ENCODE measurements around the gene UBE2H.

Gene UBE2H

DNA sequence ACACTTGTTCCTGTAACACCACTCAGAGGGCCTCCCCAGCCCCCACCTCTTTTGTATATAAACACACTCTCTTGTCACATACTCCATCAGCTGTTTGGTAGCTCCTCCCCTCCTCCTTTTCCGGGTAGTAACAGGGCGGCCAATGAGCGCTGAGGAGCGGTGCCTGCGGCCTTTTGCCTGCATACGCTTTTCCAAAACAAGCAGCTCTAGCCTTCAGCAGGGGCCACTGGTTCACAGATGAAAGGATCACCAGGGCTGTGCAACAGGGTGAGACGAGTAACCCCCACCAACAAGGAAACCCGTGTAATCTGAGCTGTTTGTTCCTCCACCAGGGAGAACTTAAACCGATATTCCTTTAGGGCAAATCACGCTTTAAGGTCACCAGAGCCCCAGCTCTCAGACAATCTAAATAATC is 3.9 kb downstream of the UBE2H start:
- peak overlapping the region; percentile 84 for H3K27ac ChIP-seq
- H3K36me3 ChIP-seq, result no peaks in the 10 kb centered on the region; the same call in 1 of the 2 replicates
- peak overlapping the region; percentile 77 for H3K4me3 ChIP-seq (ENCODE audit: low read depth, low read length)
- no peaks in the 10 kb centered on the region for H3K27me3 ChIP-seq (ENCODE audit: insufficient read depth, low read depth, severe bottlenecking)
- DNase-seq, result peak; percentile 94
- H3K9me3 ChIP-seq (ENCODE audit: severe bottlenecking), result no peaks in the 10 kb centered on the region
- TF ChIP-seq CTCF (IDR thresholded peaks at IDR 0.05; ENCODE audit: low read depth, low read length), result no peak

- no peak overlapping the region for H3K4me3 ChIP-seq (ENCODE audit: low read depth, low read length)
- no peaks in the 10 kb centered on the region for H3K9me3 ChIP-seq (ENCODE audit: severe bottlenecking)
- peaks cover 3% of the 10 kb centered on the region; the same call in 1 of the 2 replicates for H3K36me3 ChIP-seq
- H3K27me3 ChIP-seq (ENCODE audit: insufficient read depth, low read depth, severe bottlenecking), result no peaks in the 10 kb centered on the region
- no peak overlapping the region; the same call in 1 of the 2 replicates for H3K27ac ChIP-seq
- no peak for TF ChIP-seq CTCF (IDR thresholded peaks at IDR 0.05; ENCODE audit: low read depth, low read length)
- DNase-seq, result no peak
Measured at GRCh38 chr7:129948338-129948737, 4.4 kb downstream of the UBE2H start.

DNA sequence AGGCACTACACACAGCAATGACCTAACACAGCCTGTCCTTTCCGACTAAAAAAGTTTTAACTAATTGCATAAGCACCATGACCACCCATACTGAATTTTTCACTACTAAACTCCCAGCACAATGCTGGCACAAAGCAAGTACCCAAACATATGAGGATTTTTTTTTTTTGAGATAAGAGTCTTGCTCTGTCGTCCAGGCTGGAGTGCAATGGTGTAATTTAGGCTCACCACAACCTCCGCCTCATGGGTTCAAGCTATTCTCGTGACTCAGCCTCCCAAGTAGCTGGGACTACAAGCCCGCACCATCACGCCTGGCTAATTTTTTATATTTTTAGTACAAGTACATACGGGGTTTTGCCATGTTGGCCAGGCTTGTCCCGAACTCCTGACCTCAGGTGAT is 5.1 kb downstream of the UBE2H start:
- Histone ChIP-seq H3K27me3 (ENCODE audit: insufficient read depth, low read depth, severe bottlenecking) (no peaks in the 10 kb centered on the region), H3K9me3 (ENCODE audit: severe bottlenecking) (no peaks in the 10 kb centered on the region), H3K4me3 (ENCODE audit: low read depth, low read length) (no peak overlapping the region), H3K36me3 (peaks cover 3% of the 10 kb centered on the region; the same call in 1 of the 2 replicates), H3K27ac (no peak overlapping the region)
- TF ChIP-seq CTCF (IDR thresholded peaks at IDR 0.05; ENCODE audit: low read depth, low read length), result no peak
- no peak for DNase-seq

DNA sequence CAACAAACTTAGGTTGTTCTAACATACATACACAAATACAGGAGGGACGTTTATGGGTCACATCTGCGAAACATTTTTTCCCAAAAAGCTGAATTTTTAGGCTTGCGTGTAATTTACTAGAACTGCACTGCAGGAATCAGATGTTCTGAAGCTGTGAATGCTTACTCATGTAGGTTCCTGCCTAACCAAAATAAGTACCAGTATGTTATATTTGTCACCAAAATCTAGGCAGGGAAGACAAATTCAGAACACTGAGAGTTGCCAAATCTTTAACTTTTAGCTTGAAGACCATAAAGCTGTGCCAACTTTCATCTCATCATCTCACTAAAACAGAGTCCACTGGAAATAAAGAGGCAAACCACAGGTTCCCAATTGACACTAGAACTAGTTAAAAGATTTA is 5.7 kb downstream of the UBE2H start:
- Histone ChIP-seq H3K27ac (no peak overlapping the region), H3K9me3 (ENCODE audit: severe bottlenecking) (no peaks in the 10 kb centered on the region)

DNA sequence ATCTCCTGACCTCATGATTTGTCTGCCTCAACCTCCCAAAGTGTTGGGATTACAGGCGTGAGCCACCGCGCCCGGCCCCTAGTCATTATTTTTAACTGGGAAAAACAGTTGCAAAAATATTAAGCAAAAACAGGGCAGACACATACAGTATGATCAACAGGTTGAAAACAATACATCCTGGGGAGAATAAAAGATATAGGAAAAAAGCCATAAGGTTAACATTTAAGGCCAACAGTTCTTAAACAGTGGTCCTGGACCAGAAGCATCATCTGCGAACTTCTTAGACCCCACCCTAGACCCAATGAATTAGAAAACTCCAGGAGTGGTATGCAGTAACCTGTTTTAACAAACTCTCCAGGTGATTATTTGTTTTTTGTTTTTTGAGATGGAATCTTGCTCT is 6.5 kb downstream of the UBE2H start:
- TF ChIP-seq CTCF (IDR thresholded peaks at IDR 0.05; ENCODE audit: low read depth, low read length), result no peak

More for the DNA sequence above, 5.7 kb downstream of the UBE2H start:
- DNase-seq, result no peak
- H3K27me3 ChIP-seq (ENCODE audit: insufficient read depth, low read depth, severe bottlenecking), result no peaks in the 10 kb centered on the region
- peaks cover 3% of the 10 kb centered on the region; the same call in 1 of the 2 replicates for H3K36me3 ChIP-seq
- H3K4me3 ChIP-seq (ENCODE audit: low read depth, low read length), result no peak overlapping the region
- no peak for TF ChIP-seq CTCF (IDR thresholded peaks at IDR 0.05; ENCODE audit: low read depth, low read length)

GRCh38 chr7:129943352-129943751 is 9.4 kb downstream of the UBE2H start:
- Histone ChIP-seq H3K27me3 (ENCODE audit: insufficient read depth, low read depth, severe bottlenecking) (no peaks in the 10 kb centered on the region), H3K9me3 (ENCODE audit: severe bottlenecking) (no peaks in the 10 kb centered on the region), H3K4me3 (ENCODE audit: low read depth, low read length) (no peak overlapping the region), H3K27ac (no peak overlapping the region), H3K36me3 (peaks cover 3% of the 10 kb centered on the region; the same call in 1 of the 2 replicates)
- TF ChIP-seq CTCF (IDR thresholded peaks at IDR 0.05; ENCODE audit: low read depth, low read length), result no peak
- DNase-seq, result no peak

More for the DNA sequence above, 6.5 kb downstream of the UBE2H start:
- H3K27me3 ChIP-seq (ENCODE audit: insufficient read depth, low read depth, severe bottlenecking), result no peaks in the 10 kb centered on the region
- no peak for DNase-seq
- H3K27ac ChIP-seq, result no peak overlapping the region
- H3K4me3 ChIP-seq (ENCODE audit: low read depth, low read length), result no peak overlapping the region
- peaks cover 3% of the 10 kb centered on the region; the same call in 1 of the 2 replicates for H3K36me3 ChIP-seq
- H3K9me3 ChIP-seq (ENCODE audit: severe bottlenecking), result no peaks in the 10 kb centered on the region

Data from WERI-Rb-1 (cell line).